Measurements from ENCODE around the gene EIF6. TPM values are rescaled to one million over a fixed set of nuclear protein-coding genes. Genes with fewer than 3 reads are reported as not detected.

EIF6 gene
- total and polyA plus RNA-seq, 2 donors (not counting 1 experiment from before 2014, with no cell fraction given) = 74.1 to 81.2 TPM

DNA sequence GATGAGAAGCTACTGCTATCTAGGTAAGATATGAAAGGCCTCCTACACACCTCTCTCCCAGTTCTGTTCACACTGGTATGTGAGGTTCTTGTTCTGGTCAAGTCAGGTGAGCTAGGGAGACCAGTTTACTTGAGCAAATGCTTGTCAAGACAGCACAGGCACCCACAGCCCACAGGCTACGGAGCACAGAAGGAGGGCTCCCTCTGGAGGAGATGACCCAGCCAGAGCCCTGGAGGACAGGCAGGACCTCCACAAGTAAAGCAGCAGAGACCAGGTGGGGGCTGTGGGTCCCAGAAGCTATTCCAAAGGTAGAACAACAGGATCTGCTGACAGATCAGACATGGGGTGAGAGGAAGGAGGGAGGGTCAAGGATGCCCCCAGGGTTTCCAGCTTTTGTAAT is 19.8 kb downstream of the EIF6 start:
- ATAC-seq (ENCODE audit: low read depth) (no peak), DNase-seq (no peak)
- no peaks in the 10 kb centered on the region for H3K27me3 ChIP-seq (replicated peaks in 1 of 4; ENCODE audit: control extremely low read depth in 1 of 4, control insufficient read depth in 3 of 4, insufficient read depth in 4 of 4, low read length in 3 of 4)
- H3K9me3 ChIP-seq (ENCODE audit: control extremely low read depth in 1 of 3, control insufficient read depth in 2 of 3, insufficient read depth in 1 of 3, low read length in 2 of 3) = no peaks in the 10 kb centered on the region
- intact Hi-C loops (cut with micrococcal nuclease) = no loop called here
- no peaks in the 10 kb centered on the region for H3K9me3 Mint-ChIP-seq (ENCODE audit: insufficient read depth)
- H3K4me1 Mint-ChIP-seq = no peaks in the 10 kb centered on the region
- H3K4me3 ChIP-seq (ENCODE audit: control extremely low read depth in 1 of 5, extremely low read depth in 1 of 5, insufficient read depth in 1 of 5, low read depth in 2 of 5, low read length in 4 of 5) = no peak overlapping the region
- 83% methylated on average over 1 of the region's 1 CpG for WGBS (ENCODE audit: insufficient coverage)
- H3K27ac ChIP-seq (ENCODE audit: low read length in 2 of 2) = no peak overlapping the region
- TF ChIP-seq, protein P1, sequence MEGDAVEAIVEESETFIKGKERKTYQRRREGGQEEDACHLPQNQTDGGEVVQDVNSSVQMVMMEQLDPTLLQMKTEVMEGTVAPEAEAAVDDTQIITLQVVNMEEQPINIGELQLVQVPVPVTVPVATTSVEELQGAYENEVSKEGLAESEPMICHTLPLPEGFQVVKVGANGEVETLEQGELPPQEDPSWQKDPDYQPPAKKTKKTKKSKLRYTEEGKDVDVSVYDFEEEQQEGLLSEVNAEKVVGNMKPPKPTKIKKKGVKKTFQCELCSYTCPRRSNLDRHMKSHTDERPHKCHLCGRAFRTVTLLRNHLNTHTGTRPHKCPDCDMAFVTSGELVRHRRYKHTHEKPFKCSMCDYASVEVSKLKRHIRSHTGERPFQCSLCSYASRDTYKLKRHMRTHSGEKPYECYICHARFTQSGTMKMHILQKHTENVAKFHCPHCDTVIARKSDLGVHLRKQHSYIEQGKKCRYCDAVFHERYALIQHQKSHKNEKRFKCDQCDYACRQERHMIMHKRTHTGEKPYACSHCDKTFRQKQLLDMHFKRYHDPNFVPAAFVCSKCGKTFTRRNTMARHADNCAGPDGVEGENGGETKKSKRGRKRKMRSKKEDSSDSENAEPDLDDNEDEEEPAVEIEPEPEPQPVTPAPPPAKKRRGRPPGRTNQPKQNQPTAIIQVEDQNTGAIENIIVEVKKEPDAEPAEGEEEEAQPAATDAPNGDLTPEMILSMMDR (IDR thresholded peaks at IDR 0.05) = no peak
- TF ChIP-seq EZH2 (IDR thresholded peaks at IDR 0.05; ENCODE audit: borderline replicate concordance, insufficient read depth, low read depth, low read length, poor library complexity, severe bottlenecking) = no peak
- no peak overlapping the region for H3K9ac ChIP-seq (ENCODE audit: low read length)
- no peak overlapping the region for H3K4me2 ChIP-seq (replicated peaks; ENCODE audit: low read depth, low read length, poor library complexity, severe bottlenecking)
- POLR2A ChIA-PET = no interaction called here
- H4K20me1 ChIP-seq (ENCODE audit: control insufficient read depth, insufficient read depth, low read length, poor library complexity, severe bottlenecking) = peaks cover 26% of the 10 kb centered on the region
- no peak overlapping the region for H2AFZ ChIP-seq (ENCODE audit: insufficient read depth, low read depth, low read length, poor library complexity, severe bottlenecking)
- peaks cover 52% of the 10 kb centered on the region for H3K79me2 ChIP-seq (ENCODE audit: control insufficient read depth, insufficient read depth, low read length)
- no peak overlapping the region for H3K4me3 Mint-ChIP-seq
- peaks cover 0 to 41% of the 10 kb centered on the region in 2 experiments for H3K36me3 ChIP-seq (replicated peaks in 1 of 2; ENCODE audit: control extremely low read depth in 1 of 2, control insufficient read depth in 1 of 2, extremely low read depth in 1 of 2, insufficient read depth in 2 of 2, low read length in 1 of 2)
- H3K27ac Mint-ChIP-seq = no peak overlapping the region
- no peaks in the 10 kb centered on the region for H3K4me1 ChIP-seq (ENCODE audit: control insufficient read depth in 2 of 2, insufficient read depth in 2 of 2, low read length in 2 of 2)
- CTCF ChIA-PET = no interaction called here
- H3K27me3 Mint-ChIP-seq = no peaks in the 10 kb centered on the region

DNA sequence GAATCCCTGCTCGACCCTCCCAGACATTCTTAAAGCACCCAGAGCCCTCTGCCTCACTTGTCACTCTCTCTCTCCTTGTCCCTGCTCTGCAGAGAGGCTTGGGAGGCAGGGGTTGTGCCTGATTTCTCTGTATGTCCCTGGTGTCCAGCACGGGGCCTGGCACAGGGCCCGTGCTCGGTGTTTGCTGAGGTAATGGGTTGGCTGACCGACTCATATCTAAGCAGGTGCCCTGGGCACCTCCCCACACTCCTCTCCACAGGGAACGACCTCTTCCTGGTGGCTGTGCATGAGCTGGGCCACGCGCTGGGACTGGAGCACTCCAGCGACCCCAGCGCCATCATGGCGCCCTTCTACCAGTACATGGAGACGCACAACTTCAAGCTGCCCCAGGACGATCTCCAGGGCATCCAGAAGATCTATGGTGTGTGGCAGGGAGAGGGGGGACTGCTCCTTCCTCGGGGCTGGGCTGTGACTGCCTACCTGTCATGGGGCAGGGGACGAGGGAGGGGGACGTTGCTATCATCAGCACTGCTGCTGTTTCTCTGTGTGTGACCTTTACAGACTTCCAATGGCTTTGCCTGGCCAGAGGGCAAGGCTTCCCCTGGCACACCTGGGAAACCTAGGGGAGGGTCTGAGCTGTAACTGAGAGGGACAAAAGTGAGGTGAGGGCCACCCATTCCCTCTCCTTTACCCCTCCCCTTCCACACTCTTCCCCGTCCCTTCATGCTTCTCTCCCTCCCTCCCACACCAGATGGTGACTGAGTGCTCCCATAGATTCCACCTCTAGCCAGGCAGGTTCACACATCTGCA is 20.8 kb downstream of the EIF6 start:
- Histone ChIP-seq H4K20me1 (ENCODE audit: control insufficient read depth, insufficient read depth, low read length, poor library complexity, severe bottlenecking) (peaks cover 19% of the 10 kb centered on the region), H3K27ac (ENCODE audit: low read length in 2 of 2) (no peak overlapping the region), H3K36me3 (replicated peaks in 1 of 2; ENCODE audit: control extremely low read depth in 1 of 2, control insufficient read depth in 1 of 2, extremely low read depth in 1 of 2, insufficient read depth in 2 of 2, low read length in 1 of 2) (peaks cover 0 to 37% of the 10 kb centered on the region in 2 experiments), H3K79me2 (ENCODE audit: control insufficient read depth, insufficient read depth, low read length) (peaks cover 47% of the 10 kb centered on the region), H3K9ac (ENCODE audit: low read length) (no peak overlapping the region), H3K4me1 (ENCODE audit: control insufficient read depth in 2 of 2, insufficient read depth in 2 of 2, low read length in 2 of 2) (no peaks in the 10 kb centered on the region), H3K27me3 (replicated peaks in 1 of 4; ENCODE audit: control extremely low read depth in 1 of 4, control insufficient read depth in 3 of 4, insufficient read depth in 4 of 4, low read length in 3 of 4) (no peaks in the 10 kb centered on the region), H3K9me3 (ENCODE audit: control extremely low read depth in 1 of 3, control insufficient read depth in 2 of 3, insufficient read depth in 1 of 3, low read length in 2 of 3) (no peaks in the 10 kb centered on the region), H2AFZ (ENCODE audit: insufficient read depth, low read depth, low read length, poor library complexity, severe bottlenecking) (no peak overlapping the region), H3K4me3 (ENCODE audit: control extremely low read depth in 1 of 5, extremely low read depth in 1 of 5, insufficient read depth in 1 of 5, low read depth in 2 of 5, low read length in 4 of 5) (no peak overlapping the region), H3K4me2 (replicated peaks; ENCODE audit: low read depth, low read length, poor library complexity, severe bottlenecking) (no peak overlapping the region)
- H3K9me3 Mint-ChIP-seq (ENCODE audit: insufficient read depth) = no peaks in the 10 kb centered on the region
- no peak overlapping the region for H3K4me3 Mint-ChIP-seq
- ATAC-seq (ENCODE audit: low read depth) (no peak), DNase-seq (no peak)
- WGBS (ENCODE audit: insufficient coverage) = 97% methylated on average over 16 of the region's 17 CpGs
- ChIA-PET CTCF (no interaction called here), POLR2A (no interaction called here)
- no peak for TF ChIP-seq EZH2 (IDR thresholded peaks at IDR 0.05; ENCODE audit: borderline replicate concordance, insufficient read depth, low read depth, low read length, poor library complexity, severe bottlenecking)
- TF ChIP-seq, protein P1 (IDR thresholded peaks at IDR 0.05) = no peak
- H3K27me3 Mint-ChIP-seq = no peaks in the 10 kb centered on the region
- H3K27ac Mint-ChIP-seq = no peak overlapping the region
- intact Hi-C loops (cut with micrococcal nuclease) = no loop called here
- no peaks in the 10 kb centered on the region for H3K4me1 Mint-ChIP-seq

Data from B cell (primary cell).